Measurements from ENCODE around the gene CMSS1. TPM values are rescaled to one million over a fixed set of nuclear protein-coding genes. Genes with fewer than 3 reads are reported as not detected.
A peak's percentile ranks its signal among the peaks of the same experiment; 100 is the strongest.

Gene CMSS1
- total RNA-seq, 1 donor from 2014 or later, result 17.3 TPM

- TF ChIP-seq, protein P1, sequence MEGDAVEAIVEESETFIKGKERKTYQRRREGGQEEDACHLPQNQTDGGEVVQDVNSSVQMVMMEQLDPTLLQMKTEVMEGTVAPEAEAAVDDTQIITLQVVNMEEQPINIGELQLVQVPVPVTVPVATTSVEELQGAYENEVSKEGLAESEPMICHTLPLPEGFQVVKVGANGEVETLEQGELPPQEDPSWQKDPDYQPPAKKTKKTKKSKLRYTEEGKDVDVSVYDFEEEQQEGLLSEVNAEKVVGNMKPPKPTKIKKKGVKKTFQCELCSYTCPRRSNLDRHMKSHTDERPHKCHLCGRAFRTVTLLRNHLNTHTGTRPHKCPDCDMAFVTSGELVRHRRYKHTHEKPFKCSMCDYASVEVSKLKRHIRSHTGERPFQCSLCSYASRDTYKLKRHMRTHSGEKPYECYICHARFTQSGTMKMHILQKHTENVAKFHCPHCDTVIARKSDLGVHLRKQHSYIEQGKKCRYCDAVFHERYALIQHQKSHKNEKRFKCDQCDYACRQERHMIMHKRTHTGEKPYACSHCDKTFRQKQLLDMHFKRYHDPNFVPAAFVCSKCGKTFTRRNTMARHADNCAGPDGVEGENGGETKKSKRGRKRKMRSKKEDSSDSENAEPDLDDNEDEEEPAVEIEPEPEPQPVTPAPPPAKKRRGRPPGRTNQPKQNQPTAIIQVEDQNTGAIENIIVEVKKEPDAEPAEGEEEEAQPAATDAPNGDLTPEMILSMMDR (IDR thresholded peaks at IDR 0.05), result no peak
- intact Hi-C loops (cut with DNase I), result no loop called here
- Histone ChIP-seq H3K27ac (no peak overlapping the region), H3K36me3 (no peaks in the 10 kb centered on the region), H3K4me3 (no peak overlapping the region), H3K9me3 (no peaks in the 10 kb centered on the region), H3K4me1 (no peaks in the 10 kb centered on the region), H3K27me3 (ENCODE audit: low read depth) (no peaks in the 10 kb centered on the region)
- peak in 1 of 2 donors; percentile 42 for ATAC-seq
- DNase-seq, result no peak
Measured at GRCh38 chr3:100084100-100084806, 266.6 kb downstream of the CMSS1 start.

- no peaks in the 10 kb centered on the region for H3K27me3 ChIP-seq (ENCODE audit: low read depth)
- ATAC-seq, result no peak
- TF ChIP-seq, protein P1 (IDR thresholded peaks at IDR 0.05), result no peak
- no peak overlapping the region for H3K27ac ChIP-seq
- H3K36me3 ChIP-seq, result no peaks in the 10 kb centered on the region
- H3K4me1 ChIP-seq, result peaks cover 4% of the 10 kb centered on the region
- H3K9me3 ChIP-seq, result no peaks in the 10 kb centered on the region
- no peak overlapping the region for H3K4me3 ChIP-seq
- no peak for DNase-seq
- intact Hi-C loops (cut with DNase I), result no loop called here
Measured at GRCh38 chr3:100086401-100086800, 268.7 kb downstream of the CMSS1 start.

DNA sequence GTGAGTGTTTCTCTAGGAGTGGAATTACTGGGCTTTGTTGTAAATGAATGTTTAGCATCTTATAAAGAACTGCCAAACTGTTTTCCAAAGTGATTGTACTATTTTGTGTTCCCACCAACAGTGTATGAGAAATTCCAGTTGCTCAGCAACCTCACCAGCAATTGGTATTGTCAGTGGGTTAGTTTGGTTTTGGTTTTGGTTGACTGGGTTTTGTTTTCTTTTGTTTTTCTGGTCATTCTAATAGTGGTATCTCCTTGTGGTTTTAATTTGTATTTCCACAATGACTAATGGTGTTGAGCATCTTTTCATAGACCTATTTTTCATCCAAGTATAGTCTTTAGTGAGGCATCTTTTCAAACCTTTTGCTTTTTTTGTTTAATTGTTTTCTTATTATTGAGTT lies 269.5 kb downstream of the CMSS1 start:
- Histone ChIP-seq H3K27me3 (ENCODE audit: low read depth) (no peaks in the 10 kb centered on the region), H3K27ac (no peak overlapping the region), H3K4me3 (no peak overlapping the region), H3K9me3 (no peaks in the 10 kb centered on the region), H3K4me1 (peaks cover 4% of the 10 kb centered on the region), H3K36me3 (no peaks in the 10 kb centered on the region)
- TF ChIP-seq, protein P1 (IDR thresholded peaks at IDR 0.05), result no peak
- intact Hi-C loops (cut with DNase I), result no loop called here
- DNase-seq, result no peak
- peak in 1 of 2 donors; percentile 44 for ATAC-seq

- no peak overlapping the region for H3K27ac ChIP-seq
- no peaks in the 10 kb centered on the region for H3K36me3 ChIP-seq
- DNase-seq, result no peak
- intact Hi-C loops (cut with DNase I), result no loop called here
- peak in 1 of 2 donors; percentile 78 for ATAC-seq
- peaks cover 4% of the 10 kb centered on the region for H3K4me1 ChIP-seq
- no peaks in the 10 kb centered on the region for H3K27me3 ChIP-seq (ENCODE audit: low read depth)
- TF ChIP-seq, protein P1 (IDR thresholded peaks at IDR 0.05), result no peak
- no peaks in the 10 kb centered on the region for H3K9me3 ChIP-seq
- H3K4me3 ChIP-seq, result no peak overlapping the region
Measured at GRCh38 chr3:100088735-100089368, 271.2 kb downstream of the CMSS1 start.

DNA sequence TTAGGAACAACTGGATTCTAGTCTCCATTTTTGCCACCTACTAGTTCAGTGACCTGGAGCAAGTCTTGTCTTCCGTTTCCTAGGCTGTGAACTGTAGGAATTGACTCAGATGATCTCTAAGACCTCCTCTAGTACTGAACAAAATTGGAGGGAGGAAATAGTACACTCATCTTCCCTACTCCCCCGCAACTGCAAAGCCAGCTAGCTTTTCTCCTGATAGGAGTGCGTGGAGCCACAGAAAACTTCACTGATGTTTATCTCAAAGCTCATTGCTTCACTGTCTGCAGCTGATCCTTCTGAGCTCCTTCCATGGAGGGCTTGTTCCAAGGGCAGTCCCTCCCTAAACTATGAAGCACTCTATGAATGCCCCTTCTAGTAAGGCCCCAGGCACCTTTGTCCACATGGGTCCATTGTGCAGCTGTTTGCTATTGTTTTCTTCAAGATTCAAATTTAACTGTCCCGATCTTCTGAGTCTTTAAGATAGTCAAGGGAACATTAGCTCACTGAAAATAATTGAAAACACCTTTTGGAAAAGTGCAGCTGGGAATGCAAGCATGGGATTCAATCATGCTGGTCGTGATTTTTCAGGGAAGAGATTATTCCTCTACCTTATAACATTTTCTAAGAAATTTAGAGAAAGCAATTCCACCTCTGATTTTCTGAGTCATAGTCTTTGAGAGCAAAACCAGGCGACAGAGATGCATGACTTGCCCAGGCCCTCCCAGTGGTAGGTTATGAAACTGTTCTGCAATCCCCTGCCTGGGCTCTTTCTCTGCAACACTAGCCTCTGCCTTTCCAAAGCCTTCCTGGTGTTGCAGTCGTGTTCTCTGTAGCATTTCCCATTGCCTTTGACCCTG lies 272.4 kb downstream of the CMSS1 start:
- intact Hi-C loops (cut with DNase I), result no loop called here
- TF ChIP-seq, protein P1 (IDR thresholded peaks at IDR 0.05), result no peak
- no peak overlapping the region for H3K27ac ChIP-seq
- H3K4me3 ChIP-seq, result no peak overlapping the region
- no peaks in the 10 kb centered on the region for H3K9me3 ChIP-seq
- H3K27me3 ChIP-seq (ENCODE audit: low read depth), result no peaks in the 10 kb centered on the region
- H3K4me1 ChIP-seq, result peaks cover 4% of the 10 kb centered on the region
- no peaks in the 10 kb centered on the region for H3K36me3 ChIP-seq
- ATAC-seq (peak; percentile 55 to 66), DNase-seq (no peak)

Measured in lower lobe of right lung (tissue), 2 donors.